ENCODE data around the gene FGGY. TPM values are rescaled to one million over a fixed set of nuclear protein-coding genes. Genes with fewer than 3 reads are reported as not detected.

FGGY gene
- total and polyA plus RNA-seq, 2 donors (not counting 1 experiment from before 2014, with no cell fraction given), result 6.1 to 38.5 TPM

- intact Hi-C loops (cut with micrococcal nuclease), result no loop called here
- ChIA-PET CTCF (no interaction called here), POLR2A (no interaction called here)
- Histone ChIP-seq H3K27me3 (replicated peaks in 1 of 4; ENCODE audit: control extremely low read depth in 1 of 4, control insufficient read depth in 3 of 4, insufficient read depth in 4 of 4, low read length in 3 of 4) (no peaks in the 10 kb centered on the region), H2AFZ (ENCODE audit: insufficient read depth, low read depth, low read length, poor library complexity, severe bottlenecking) (no peak overlapping the region), H3K9me3 (ENCODE audit: control extremely low read depth in 1 of 3, control insufficient read depth in 2 of 3, insufficient read depth in 1 of 3, low read length in 2 of 3) (no peaks in the 10 kb centered on the region), H3K27ac (ENCODE audit: low read length in 2 of 2) (no peak overlapping the region), H3K9ac (ENCODE audit: low read length) (no peak overlapping the region), H3K4me3 (ENCODE audit: control extremely low read depth in 1 of 5, extremely low read depth in 1 of 5, insufficient read depth in 1 of 5, low read depth in 2 of 5, low read length in 4 of 5) (no peak overlapping the region), H3K4me1 (ENCODE audit: control insufficient read depth in 2 of 2, insufficient read depth in 2 of 2, low read length in 2 of 2) (peaks cover 11% of the 10 kb centered on the region in 2 donors), H3K36me3 (replicated peaks in 1 of 2; ENCODE audit: control extremely low read depth in 1 of 2, control insufficient read depth in 1 of 2, extremely low read depth in 1 of 2, insufficient read depth in 2 of 2, low read length in 1 of 2) (no peaks in the 10 kb centered on the region), H4K20me1 (ENCODE audit: control insufficient read depth, insufficient read depth, low read length, poor library complexity, severe bottlenecking) (no peaks in the 10 kb centered on the region), H3K4me2 (replicated peaks; ENCODE audit: low read depth, low read length, poor library complexity, severe bottlenecking) (no peak overlapping the region), H3K79me2 (ENCODE audit: control insufficient read depth, insufficient read depth, low read length) (no peaks in the 10 kb centered on the region)
- no CpG with 5 or more reads among the region's 1 CpG for WGBS (ENCODE audit: insufficient coverage)
- no peak overlapping the region for H3K4me3 Mint-ChIP-seq
- H3K27ac Mint-ChIP-seq, result no peak overlapping the region
- peaks cover 14% of the 10 kb centered on the region for H3K4me1 Mint-ChIP-seq
- no peak for TF ChIP-seq EZH2 (IDR thresholded peaks at IDR 0.05; ENCODE audit: borderline replicate concordance, insufficient read depth, low read depth, low read length, poor library complexity, severe bottlenecking)
- TF ChIP-seq CTCF (IDR thresholded peaks at IDR 0.05), result no peak
- no peaks in the 10 kb centered on the region for H3K27me3 Mint-ChIP-seq
- no peak for ATAC-seq (ENCODE audit: low read depth)
- no peak for DNase-seq
- no peaks in the 10 kb centered on the region for H3K9me3 Mint-ChIP-seq (ENCODE audit: insufficient read depth)
These were observed 35.4 kb upstream of the FGGY start for GRCh38 chr1:59261537-59261936.

GRCh38 chr1:59262631-59263030 lies 34.3 kb upstream of the FGGY start:
- no peak overlapping the region for H3K4me3 Mint-ChIP-seq
- no peak for ATAC-seq (ENCODE audit: low read depth)
- no peak overlapping the region for H3K9ac ChIP-seq (ENCODE audit: low read length)

More at GRCh38 chr1:59262631-59263030, 34.3 kb upstream of the FGGY start:
- no peak for TF ChIP-seq EZH2 (IDR thresholded peaks at IDR 0.05; ENCODE audit: borderline replicate concordance, insufficient read depth, low read depth, low read length, poor library complexity, severe bottlenecking)
- TF ChIP-seq CTCF (IDR thresholded peaks at IDR 0.05), result no peak
- no peaks in the 10 kb centered on the region for H3K79me2 ChIP-seq (ENCODE audit: control insufficient read depth, insufficient read depth, low read length)
- no peaks in the 10 kb centered on the region for H4K20me1 ChIP-seq (ENCODE audit: control insufficient read depth, insufficient read depth, low read length, poor library complexity, severe bottlenecking)
- no peak for DNase-seq
- peaks cover 22% of the 10 kb centered on the region in 2 donors for H3K4me1 ChIP-seq (ENCODE audit: control insufficient read depth in 2 of 2, insufficient read depth in 2 of 2, low read length in 2 of 2)
- Mint-ChIP-seq H3K9me3 (ENCODE audit: insufficient read depth) (no peaks in the 10 kb centered on the region), H3K4me1 (peaks cover 23% of the 10 kb centered on the region), H3K27me3 (no peaks in the 10 kb centered on the region), H3K27ac (no peak overlapping the region)
- H3K4me3 ChIP-seq (ENCODE audit: control extremely low read depth in 1 of 5, extremely low read depth in 1 of 5, insufficient read depth in 1 of 5, low read depth in 2 of 5, low read length in 4 of 5), result no peak overlapping the region
- H3K27me3 ChIP-seq (replicated peaks in 1 of 4; ENCODE audit: control extremely low read depth in 1 of 4, control insufficient read depth in 3 of 4, insufficient read depth in 4 of 4, low read length in 3 of 4), result no peaks in the 10 kb centered on the region
- H3K36me3 ChIP-seq (replicated peaks in 1 of 2; ENCODE audit: control extremely low read depth in 1 of 2, control insufficient read depth in 1 of 2, extremely low read depth in 1 of 2, insufficient read depth in 2 of 2, low read length in 1 of 2), result no peaks in the 10 kb centered on the region
- no peak overlapping the region for H3K27ac ChIP-seq (ENCODE audit: low read length in 2 of 2)
- no peak overlapping the region for H2AFZ ChIP-seq (ENCODE audit: insufficient read depth, low read depth, low read length, poor library complexity, severe bottlenecking)
- POLR2A ChIA-PET, result interaction anchor here (0.5 kb wide), 1 partner anchor 189 kb away, joined by 3 read pairs; no protein-coding TSS in a partner anchor
- CTCF ChIA-PET, result no interaction called here
- intact Hi-C loops (cut with micrococcal nuclease), result no loop called here
- no peak overlapping the region for H3K4me2 ChIP-seq (replicated peaks; ENCODE audit: low read depth, low read length, poor library complexity, severe bottlenecking)
- no peaks in the 10 kb centered on the region for H3K9me3 ChIP-seq (ENCODE audit: control extremely low read depth in 1 of 3, control insufficient read depth in 2 of 3, insufficient read depth in 1 of 3, low read length in 2 of 3)
